ENCODE data around the gene YAP1.
"Not testable (repeated sequence)": the region's sequence is repeated elsewhere in the genome, so short reads cannot be mapped to it uniquely, and the experiment has no call there.

Gene YAP1

GRCh38 chr11:102166175-102167064 lies 56.2 kb downstream of the YAP1 start:
- no peak for DNase-seq

- no peak for DNase-seq
Measured at GRCh38 chr11:102168481-102168880, 58.2 kb downstream of the YAP1 start.

DNA sequence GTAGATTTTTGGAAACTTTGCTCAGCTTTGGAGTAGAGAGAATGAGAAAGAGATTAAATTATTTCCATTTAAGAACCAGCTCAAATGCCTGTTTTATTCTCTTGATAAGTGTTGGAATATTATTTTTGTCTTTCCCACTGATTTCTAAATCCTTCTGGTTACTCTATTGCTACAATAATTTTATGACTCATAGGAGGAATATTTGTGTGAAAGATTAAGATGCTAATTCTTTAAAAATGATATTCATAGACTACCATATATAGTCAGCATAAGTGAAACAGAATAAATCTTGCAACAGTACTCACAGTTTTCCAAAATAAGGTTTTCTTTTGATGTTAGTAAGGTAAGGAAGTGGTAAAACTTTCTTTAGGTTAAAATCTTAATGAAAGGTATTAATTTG lies 60.9 kb downstream of the YAP1 start:
- no peak for DNase-seq

GRCh38 chr11:102172127-102172848 lies 62.0 kb downstream of the YAP1 start:
- DNase-seq = no peak

- DNase-seq = no peak
Measured at GRCh38 chr11:102177126-102177525, 66.9 kb downstream of the YAP1 start.

DNA sequence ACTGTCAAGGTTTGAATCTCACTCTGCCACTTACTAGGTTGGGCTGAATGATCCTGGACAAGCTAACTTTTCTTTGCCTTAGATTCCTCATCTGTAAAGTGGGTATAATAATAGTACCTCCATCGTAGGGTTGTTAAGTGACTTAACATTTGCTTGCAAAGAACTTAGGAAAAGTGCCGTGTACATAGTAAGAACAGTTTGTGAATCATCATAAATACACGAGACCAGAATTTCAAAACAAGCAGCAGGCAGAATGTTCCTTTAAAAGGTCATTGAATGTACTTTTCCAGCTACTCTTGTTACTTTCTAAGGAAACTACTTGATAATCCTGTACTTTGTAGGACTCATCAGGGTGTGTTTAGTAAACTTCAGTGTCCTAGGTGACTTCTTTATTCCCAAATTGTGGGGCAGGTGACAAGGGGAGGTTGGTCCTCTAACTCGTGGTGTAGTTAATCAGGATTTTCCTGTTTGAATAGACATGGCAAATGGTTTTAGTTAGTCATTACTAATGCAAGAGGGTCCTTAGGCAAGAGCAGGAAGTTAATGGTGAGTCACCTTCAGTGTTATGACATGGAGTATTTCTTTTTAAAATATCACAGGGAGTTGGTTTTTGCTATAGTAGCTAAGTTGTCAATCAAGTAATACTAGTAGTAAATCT lies 67.9 kb downstream of the YAP1 start:
- no peak for DNase-seq

GRCh38 chr11:102179371-102179770 lies 69.1 kb downstream of the YAP1 start:
- no peak for DNase-seq

DNA sequence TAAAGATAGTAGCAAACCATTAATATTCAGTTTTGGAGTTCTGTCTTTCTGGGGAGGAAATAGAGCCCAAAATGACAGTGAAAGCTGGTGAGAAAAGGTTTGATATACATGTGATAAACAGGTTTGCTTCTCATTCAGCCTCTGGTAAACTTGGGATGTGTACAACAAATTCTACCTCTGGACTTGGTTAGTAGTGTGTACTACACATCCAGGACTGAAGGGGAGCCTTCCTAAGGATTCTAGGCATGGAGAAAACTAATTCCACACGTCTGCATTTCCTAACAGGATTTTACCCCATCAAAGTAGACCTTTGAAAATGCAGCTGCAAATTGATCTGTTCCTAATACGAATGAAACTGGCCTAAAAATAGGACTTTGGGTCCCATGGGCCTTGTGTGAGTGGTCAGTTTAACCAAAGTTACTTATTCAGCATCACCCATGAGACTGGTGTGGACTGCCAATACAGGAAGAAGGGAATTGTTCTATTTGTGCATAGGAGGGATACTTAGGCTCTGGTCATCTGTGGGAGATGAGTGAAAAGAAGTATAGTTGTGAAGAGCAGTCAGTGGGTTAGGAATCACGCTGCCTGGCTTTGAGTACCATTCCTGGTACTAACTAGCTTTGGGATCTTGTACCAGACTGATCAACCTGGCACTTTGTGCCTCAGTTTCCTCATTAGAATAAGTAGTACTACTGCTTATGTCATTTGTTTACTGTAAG lies 74.2 kb downstream of the YAP1 start:
- DNase-seq = no peak

DNA sequence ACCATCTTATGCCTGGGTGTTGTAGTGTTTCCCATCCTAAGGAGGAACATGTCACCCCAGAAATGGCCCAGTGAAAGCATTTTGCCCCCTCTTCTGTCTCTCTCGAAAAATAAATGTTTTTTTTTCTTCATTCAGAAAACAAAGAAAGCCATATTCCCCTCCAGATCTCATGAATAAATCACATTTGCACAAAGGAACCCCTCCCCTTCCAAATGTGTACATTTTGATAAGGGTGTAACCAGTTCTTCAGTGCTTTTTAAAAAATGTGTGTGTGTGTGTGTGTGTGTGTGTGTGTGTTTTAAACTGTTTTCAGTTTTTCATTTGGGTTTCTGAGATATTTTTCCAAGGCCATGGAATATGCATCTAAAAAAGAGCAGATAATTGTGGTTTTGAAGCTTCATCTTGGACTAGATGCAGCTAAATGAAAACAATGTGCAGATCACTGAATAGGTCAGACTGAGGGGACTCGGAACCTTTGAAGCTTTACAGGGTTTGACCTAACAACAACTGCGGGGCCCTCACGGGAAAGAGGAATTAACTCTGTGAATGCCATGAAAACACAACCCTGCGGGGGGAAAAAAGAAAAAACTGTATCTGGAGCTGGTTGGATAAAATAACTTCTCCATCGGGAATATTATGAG lies 76.4 kb downstream of the YAP1 start:
- no peak for DNase-seq

DNA sequence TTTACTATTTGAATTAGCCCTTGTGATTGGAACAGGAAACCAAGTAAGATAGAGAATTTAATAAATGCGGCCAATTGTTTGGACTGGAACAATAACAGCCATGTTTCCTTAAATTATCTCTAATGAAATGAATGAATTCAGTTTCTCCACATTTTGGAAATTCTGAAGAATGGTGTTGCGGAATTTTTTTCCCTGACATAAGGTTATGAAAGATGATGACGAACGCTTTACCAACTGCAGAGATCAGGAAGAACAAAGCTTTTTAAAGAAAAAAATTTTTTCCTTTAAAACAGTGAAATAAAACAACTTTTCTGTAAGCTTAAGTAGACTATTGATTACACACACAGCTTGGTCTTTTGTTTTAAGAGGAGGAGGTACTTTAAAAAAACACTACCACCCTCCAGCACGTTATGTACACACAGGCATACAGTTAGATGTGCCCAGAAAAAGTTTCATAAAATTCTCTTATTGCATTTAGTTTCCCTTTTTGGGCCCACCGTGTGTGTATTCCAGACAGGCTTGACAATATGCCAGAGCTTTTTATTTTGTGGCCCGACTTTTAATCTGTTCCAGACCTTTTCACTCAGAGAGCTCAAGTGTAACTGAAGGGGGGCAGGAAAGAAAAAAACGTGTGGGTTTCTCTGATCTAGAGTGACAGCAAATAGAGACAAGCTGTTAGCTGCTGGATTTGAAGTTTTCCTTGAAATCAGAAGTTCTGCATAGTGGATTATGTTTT lies 77.3 kb downstream of the YAP1 start:
- no peak for DNase-seq

DNA sequence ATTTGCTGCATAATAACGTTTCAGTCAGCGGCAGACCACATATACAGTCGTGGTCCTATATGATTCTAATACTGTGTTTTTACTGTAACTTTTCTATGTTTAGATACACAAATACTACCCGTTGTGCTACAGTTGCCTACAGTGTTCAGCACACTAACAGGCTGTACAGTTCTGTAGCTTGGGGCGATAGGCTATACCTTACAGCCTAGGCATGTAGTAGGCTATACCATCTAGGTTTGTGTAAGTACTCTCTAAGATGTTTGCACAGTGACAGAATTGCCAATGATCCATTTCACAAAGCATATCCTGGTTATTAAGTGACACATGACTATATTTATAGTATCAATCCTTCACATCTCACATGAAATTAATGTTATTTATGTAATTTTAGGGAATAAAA lies 78.2 kb downstream of the YAP1 start:
- no peak for DNase-seq

DNA sequence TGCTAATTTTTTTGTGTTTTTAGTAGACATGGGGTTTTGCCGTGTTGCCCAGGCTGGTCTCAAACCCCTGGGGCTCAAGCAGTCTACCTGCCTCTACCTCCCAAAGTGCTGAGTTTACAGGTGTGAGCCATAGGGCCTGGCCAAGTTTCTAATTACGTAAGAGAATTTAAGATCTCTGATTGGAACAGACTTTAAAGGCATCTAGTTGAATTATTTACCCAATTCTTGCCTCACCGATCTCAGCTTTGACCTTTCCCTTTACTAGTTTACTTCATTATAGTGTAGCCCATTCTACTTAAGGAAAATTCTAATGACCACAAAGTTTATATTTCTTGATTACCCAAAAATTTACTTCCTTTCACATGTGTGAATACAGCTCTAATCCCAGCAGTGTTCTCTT lies 81.6 kb downstream of the YAP1 start:
- DNase-seq = no peak

- no peak for DNase-seq
Measured at GRCh38 chr11:102192349-102193066, 82.3 kb downstream of the YAP1 start.

GRCh38 chr11:102194257-102194656 lies 84.0 kb downstream of the YAP1 start:
- no peak for DNase-seq

DNA sequence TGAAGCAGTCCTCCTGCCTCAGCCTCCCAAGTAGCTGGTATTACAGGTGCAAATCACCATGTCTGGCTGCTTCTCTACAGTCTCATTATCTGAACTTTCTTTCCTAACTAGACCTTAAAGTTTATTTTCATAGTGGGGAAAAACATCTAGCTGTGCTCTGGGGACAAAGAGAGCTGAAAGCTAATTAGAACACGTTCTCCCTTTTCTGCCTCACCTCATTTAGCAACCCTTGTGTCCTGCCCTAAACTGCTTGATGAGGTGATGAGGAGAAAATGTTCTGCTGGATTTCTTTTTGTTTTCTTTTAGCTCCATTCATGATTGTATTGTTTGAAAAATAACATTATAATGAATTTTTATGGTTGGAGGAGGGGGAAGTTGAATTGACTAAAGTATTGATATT lies 84.7 kb downstream of the YAP1 start:
- no peak for DNase-seq

DNA sequence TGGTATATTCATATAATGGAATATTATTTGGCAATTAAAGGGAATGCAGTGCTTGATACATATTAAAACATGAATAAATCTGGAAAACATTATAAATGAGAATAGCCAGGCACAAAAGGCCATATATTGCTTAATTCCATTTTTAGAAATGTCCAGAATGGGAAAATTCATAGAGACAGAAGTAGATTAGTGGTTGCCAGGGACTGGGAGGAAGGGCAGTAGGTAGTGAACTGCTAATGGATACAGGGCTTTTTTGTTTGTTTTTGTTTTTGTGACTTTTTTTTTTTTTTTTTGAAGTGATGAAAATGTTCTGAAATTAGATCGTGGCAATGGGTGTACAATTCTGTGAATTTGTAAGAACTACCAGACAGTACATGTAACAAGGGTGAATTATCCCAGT lies 86.1 kb downstream of the YAP1 start:
- DNase-seq = no peak

- no peak for DNase-seq
Measured at GRCh38 chr11:102196816-102197215, 86.6 kb downstream of the YAP1 start.

- no peak for DNase-seq
Measured at GRCh38 chr11:102197670-102198139, 87.5 kb downstream of the YAP1 start.

GRCh38 chr11:102199673-102200072 lies 89.4 kb downstream of the YAP1 start:
- DNase-seq = no peak

DNA sequence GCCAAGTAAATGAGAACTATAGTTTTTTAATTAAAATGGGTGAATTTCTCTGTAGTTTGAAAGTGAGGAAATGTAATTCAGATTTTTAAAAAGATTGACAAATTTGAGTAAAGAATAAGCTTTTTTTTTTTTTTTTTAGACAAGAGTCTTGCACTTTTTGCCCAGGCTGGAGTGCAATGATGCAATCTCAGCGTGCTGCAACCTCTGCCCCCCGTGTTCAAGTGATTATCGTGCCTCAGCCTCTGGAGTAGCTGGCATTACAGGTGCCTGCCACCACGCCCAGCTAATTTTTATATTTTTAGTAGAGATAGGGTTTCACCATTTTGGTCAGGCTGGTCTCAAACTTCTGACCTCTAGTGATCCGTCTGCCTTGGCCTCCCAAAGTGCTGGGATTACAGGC lies 90.1 kb downstream of the YAP1 start:
- DNase-seq = not testable (repeated sequence)

- DNase-seq = no peak
Measured at GRCh38 chr11:102201776-102202175, 91.5 kb downstream of the YAP1 start.
